ENCODE data around the gene CHRND. TPM values are rescaled to one million over a fixed set of nuclear protein-coding genes. Genes with fewer than 3 reads are reported as not detected.

Gene CHRND
- total and polyA plus RNA-seq, 2 of the 13 experiments (the other 11 are each of a cell fraction or from before 2014, with no cell fraction given): 0.18 TPM; not detected in 1

- FAIRE-seq (no peak), DNase-seq (ENCODE audit: low spot score) (no peak), ATAC-seq (no peak)
- Histone ChIP-seq H3K9me3 (ENCODE audit: low read length) (no peaks in the 10 kb centered on the region), H2AFZ (ENCODE audit: low read length) (no peak overlapping the region), H3K36me3 (replicated peaks in 1 of 2; ENCODE audit: control insufficient read depth in 1 of 2, insufficient read depth in 2 of 2, low read length in 2 of 2) (peaks cover 8 to 29% of the 10 kb centered on the region in 2 experiments), H3K27me3 (ENCODE audit: control insufficient read depth in 1 of 2, insufficient read depth in 2 of 2, low read length in 2 of 2) (no peaks in the 10 kb centered on the region), H3K4me2 (ENCODE audit: low read depth, low read length) (no peak overlapping the region), H3K4me3 (replicated peaks in 1 of 3; ENCODE audit: insufficient read depth in 1 of 3, low read depth in 2 of 3, low read length in 3 of 3) (no peak overlapping the region), H3K79me2 (ENCODE audit: insufficient read depth, low read length) (no peaks in the 10 kb centered on the region), H3K4me1 (ENCODE audit: insufficient read depth, low read length) (peaks cover 12% of the 10 kb centered on the region; the same call in 1 of the 2 replicates), H4K20me1 (ENCODE audit: insufficient read depth, low read length) (no peaks in the 10 kb centered on the region), H3K9ac (ENCODE audit: insufficient read depth, low read depth, low read length) (no peak overlapping the region), H3K27ac (ENCODE audit: extremely low read length, insufficient read depth, low read length) (no peak overlapping the region)
- in situ Hi-C loops (cut with HindIII; ENCODE audit: extremely low pct_ligation_motif_present, low pct_unique_long_range_greater_than_20kb): no loop called here
- BruUV-seq (replicated peaks): no TSS peak
- POLR2A ChIA-PET: no interaction called here
- TF ChIP-seq ZBTB46 (CRISPR knock-in tag; IDR thresholded peaks at IDR 0.05; ENCODE audit: borderline replicate concordance): no peak
- TF ChIP-seq GPN1 (CRISPR knock-in tag; IDR thresholded peaks at IDR 0.05; ENCODE audit: borderline replicate concordance): no peak
- no peak for TF ChIP-seq PCBP1 (IDR thresholded peaks at IDR 0.05; ENCODE audit: borderline replicate concordance, low read depth, low read length)
- no peak for TF ChIP-seq ARID2 (CRISPR knock-in tag; IDR thresholded peaks at IDR 0.05; ENCODE audit: borderline replicate concordance)
- TF ChIP-seq ZNF468 (CRISPR knock-in tag; IDR thresholded peaks at IDR 0.05): no peak
- no peak for TF ChIP-seq RBM39 (IDR thresholded peaks at IDR 0.05; ENCODE audit: low read depth, low read length, poor library complexity, severe bottlenecking)
- TF ChIP-seq ZNF747 (CRISPR knock-in tag; IDR thresholded peaks at IDR 0.05; ENCODE audit: borderline replicate concordance): no peak
- TF ChIP-seq MXD1 (CRISPR knock-in tag; IDR thresholded peaks at IDR 0.05): no peak
- TF ChIP-seq TFDP1 (CRISPR knock-in tag; IDR thresholded peaks at IDR 0.05; ENCODE audit: borderline replicate concordance): no peak
- no peak for TF ChIP-seq FOSL2 (CRISPR knock-in tag; IDR thresholded peaks at IDR 0.05)
- no peak for TF ChIP-seq ADNP (CRISPR knock-in tag; IDR thresholded peaks at IDR 0.05)
- no peak for TF ChIP-seq KAT7 (CRISPR knock-in tag; IDR thresholded peaks at IDR 0.05; ENCODE audit: borderline replicate concordance)
- TF ChIP-seq FOXO4 (CRISPR knock-in tag; conservative IDR thresholded peaks at IDR 0.05): no peak
- TF ChIP-seq DBP (CRISPR knock-in tag; IDR thresholded peaks at IDR 0.05; ENCODE audit: not compliant biosample characterization): no peak
- intact Hi-C loops (cut with micrococcal nuclease; ENCODE audit: unreplicated experiment): no loop called here
- CTCF ChIA-PET (ENCODE audit: low intra/inter-chr PET ratio, low total read pairs): no interaction called here
Observed at GRCh38 chr2:232581725-232582124, 55.8 kb downstream of the CHRND start.
